Right ventricle myocardium inferior (tissue), 1 donor: Measurements from ENCODE around the gene TGFB2. TPM values are rescaled to one million over a fixed set of nuclear protein-coding genes. Genes with fewer than 3 reads are reported as not detected.

Experiments used
- ATAC-seq: fragments of 200-7000 bp; cut with Tn5 transposase; one replicate; pipeline ENCODE4 v1.9.1; 2020; ENCODE audit warnings: mild to moderate bottlenecking, moderate library complexity
- DNase-seq: peaks from one replicate; pipeline ENCODE4 v3.0.0; 2021; ENCODE audit errors: missing footprints
- intact Hi-C: fragments of 100-400 bp; cut with DNase I; formaldehyde crosslinking; loops from one replicate; pipeline ENCODE4 v1.11.0; 2022
- total RNA-seq: library from RNA; stranded (reverse); fragmentation: NEBNext Ultra II Directional; extraction: Animal tissue kit (Norgen Biotek cat#: 25700); gene quantifications from one replicate; pipeline ENCODE4 v1.2.1, GENCODE V29; 2021
- donor health status: DM: no; HTN: yes; CAD: no; lungs with severe emphysema.

TGFB2 gene
- total RNA-seq, 1 donor from 2014 or later: 1.6 TPM

DNA sequence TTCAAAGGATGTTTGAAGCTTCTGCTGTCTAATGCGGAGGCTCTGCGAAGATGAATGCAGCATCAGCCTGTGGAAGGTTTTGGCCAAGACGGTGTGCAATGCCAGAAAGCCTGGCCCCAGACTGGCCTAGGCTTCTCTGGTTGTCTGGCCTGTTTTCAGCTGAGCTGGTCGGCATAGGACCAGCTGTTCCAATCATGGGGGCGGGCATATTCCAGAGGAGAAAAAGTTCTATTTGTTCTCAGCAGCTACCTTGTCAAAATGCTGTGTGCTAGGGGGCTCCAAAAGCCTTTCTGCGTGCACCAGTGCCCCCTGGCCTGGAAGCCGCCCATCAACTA lies 57.6 kb downstream of the TGFB2 start:
- DNase-seq (no peak), ATAC-seq (no peak)
- intact Hi-C loops: no loop called here

- intact Hi-C loops: no loop called here
- ATAC-seq: no peak
- DNase-seq: no peak
Observed at GRCh38 chr1:218403300-218403699, 58.2 kb downstream of the TGFB2 start.

GRCh38 chr1:218407630-218408029 lies 62.5 kb downstream of the TGFB2 start:
- intact Hi-C loops: no loop called here
- ATAC-seq (peak; percentile 62), DNase-seq (no peak)

DNA sequence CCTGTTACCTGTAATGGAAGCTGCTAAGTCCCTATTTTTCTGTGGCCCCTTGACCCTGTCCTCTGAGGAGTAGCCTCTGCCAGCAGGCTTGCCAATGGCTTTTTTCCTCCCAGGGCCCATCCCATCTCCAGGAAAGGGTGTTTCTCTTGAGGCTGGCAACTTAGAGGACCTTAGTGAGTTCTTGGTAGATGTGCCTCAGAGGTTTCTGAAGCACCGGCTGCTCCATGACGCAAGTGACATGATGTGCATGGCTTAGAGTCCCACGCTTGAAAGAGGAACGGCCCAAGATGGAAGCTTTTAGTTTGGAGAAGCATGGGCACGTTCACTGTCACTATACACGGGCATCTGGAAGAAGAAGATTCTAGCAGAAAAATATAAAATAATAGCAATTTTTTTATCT lies 63.0 kb downstream of the TGFB2 start:
- no peak for DNase-seq
- intact Hi-C loops: no loop called here
- ATAC-seq: no peak

- ATAC-seq: no peak
Observed at GRCh38 chr1:218408942-218409341, 63.8 kb downstream of the TGFB2 start.

GRCh38 chr1:218409946-218410510 lies 64.9 kb downstream of the TGFB2 start:
- intact Hi-C loops: no loop called here
- no peak for DNase-seq
- ATAC-seq: no peak

More at GRCh38 chr1:218408942-218409341, 63.8 kb downstream of the TGFB2 start:
- no peak for DNase-seq
- intact Hi-C loops: no loop called here

DNA sequence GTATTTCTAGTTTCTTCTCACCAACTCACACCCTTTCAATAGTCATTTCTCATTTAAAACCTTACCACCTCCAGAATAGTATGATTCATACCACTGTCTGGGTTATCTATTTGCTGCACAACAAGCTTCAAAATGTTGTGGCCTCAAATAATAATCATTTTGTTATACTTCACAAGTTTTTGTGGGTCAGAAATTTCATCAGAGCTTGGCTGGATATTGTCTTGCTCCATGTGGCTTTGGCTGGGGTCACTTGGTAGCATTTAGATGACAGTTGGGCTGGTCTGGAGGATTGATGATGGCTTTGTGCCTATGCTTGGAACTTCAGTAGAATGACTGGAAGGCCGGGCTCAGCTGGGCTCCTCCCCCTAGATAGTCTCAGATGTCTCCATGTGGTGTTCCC lies 66.0 kb downstream of the TGFB2 start:
- no peak for ATAC-seq
- intact Hi-C loops: no loop called here
- DNase-seq: no peak

DNA sequence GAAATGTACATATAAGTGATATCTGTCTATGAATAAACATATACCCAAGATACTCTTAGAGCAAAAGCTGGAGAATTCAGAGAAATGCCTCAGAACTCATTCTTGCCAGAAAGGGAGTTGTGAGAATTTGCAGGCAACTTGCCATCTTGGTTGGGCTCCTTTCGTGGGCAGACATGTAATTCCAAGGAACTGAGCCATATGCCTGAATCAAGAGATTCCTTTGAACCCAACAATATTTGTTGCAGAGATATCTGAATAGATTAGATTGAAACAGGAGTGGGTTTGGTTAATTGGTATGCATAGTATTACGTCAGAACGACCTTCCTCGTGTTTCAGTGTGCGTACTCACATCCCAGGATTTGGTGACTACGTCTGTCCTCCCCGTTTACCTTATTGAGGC lies 67.0 kb downstream of the TGFB2 start:
- DNase-seq: no peak
- intact Hi-C loops: no loop called here
- no peak for ATAC-seq

DNA sequence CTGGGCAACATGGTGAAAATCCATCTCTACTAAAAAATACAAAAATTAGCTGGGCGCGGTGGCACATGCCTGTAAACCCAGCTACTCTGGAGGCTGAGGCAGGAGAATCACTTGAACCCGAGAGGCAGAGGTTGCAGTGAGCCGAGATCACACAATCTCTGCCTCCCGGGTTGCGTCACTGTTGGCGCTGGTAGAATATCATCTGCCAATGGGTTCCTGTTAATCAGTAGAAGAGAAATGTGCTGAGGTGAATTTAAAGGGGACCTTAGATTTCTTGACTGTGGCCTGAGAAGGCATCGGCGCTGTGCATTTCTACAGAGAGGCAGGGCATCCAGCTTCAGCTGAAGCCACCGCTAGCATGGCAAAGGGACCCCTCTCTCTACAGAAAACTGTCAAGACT lies 68.0 kb downstream of the TGFB2 start:
- no peak for ATAC-seq
- DNase-seq: no peak
- intact Hi-C loops: no loop called here

GRCh38 chr1:218414060-218414728 lies 69.1 kb downstream of the TGFB2 start:
- no peak for DNase-seq
- intact Hi-C loops: no loop called here
- no peak for ATAC-seq

- intact Hi-C loops: no loop called here
- ATAC-seq (no peak), DNase-seq (no peak)
Observed at GRCh38 chr1:218415726-218416125, 70.6 kb downstream of the TGFB2 start.

DNA sequence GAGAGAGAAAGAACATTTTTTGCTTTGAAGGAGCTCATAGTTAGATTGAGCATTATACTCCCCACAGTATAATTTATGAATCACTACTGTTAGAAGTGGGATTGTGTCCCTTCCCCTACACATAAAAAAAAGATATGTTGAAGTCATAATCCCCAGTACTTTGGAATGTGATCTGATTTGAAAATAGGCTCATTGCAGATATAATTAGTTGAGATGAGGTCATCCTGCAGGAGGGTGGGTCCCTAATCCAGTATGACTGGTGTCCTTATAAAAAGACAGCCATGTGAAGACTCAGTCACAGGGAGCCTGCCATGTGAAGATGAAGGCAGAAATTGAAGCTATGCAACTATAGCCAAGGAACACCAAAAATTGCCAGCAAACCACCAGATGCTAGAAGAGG lies 76.4 kb downstream of the TGFB2 start:
- intact Hi-C loops: no loop called here
- DNase-seq: no peak
- ATAC-seq: no peak

- no peak for ATAC-seq
- no peak for DNase-seq
- intact Hi-C loops: no loop called here
Observed at GRCh38 chr1:218424502-218424901, 79.4 kb downstream of the TGFB2 start.

- ATAC-seq: peak; percentile 89
- no peak for DNase-seq
- intact Hi-C loops: no loop called here
Observed at GRCh38 chr1:218425647-218426342, 80.7 kb downstream of the TGFB2 start.

DNA sequence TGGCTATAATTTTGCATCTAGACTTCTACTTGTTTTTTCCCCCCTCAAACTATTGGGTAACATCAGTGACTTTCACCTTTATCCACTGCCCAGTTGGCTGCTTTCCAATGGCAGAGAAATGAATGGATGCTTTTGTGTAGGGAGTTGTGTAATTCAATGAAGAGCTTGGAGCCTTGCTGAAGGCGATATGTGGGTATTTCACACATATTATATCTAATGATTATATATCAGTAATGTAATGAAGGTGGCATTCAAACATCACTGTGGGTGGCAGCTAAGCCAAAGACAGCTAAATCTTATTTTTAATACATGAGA lies 81.2 kb downstream of the TGFB2 start:
- ATAC-seq: peak; percentile 81
- no peak for DNase-seq
- intact Hi-C loops: no loop called here

DNA sequence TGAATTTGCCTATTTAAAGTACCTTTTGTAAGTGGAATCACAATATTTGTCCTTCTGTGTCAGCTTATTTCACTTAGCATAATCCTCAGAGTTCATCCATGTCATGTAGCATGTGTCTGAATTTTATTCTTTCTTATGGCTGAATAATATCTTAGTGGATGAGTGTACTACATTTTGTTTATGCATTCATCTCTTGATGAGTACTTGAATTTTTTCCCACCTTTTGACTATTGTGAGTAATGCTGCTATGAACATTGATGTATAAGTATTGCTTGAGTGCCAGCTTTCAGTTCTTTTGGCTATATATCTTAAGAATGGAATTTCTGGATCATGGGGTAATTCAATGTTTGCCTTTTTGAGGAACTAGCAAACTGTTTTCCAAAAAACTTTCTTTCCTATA lies 84.2 kb downstream of the TGFB2 start:
- DNase-seq: no peak
- intact Hi-C loops: no loop called here
- no peak for ATAC-seq

- ATAC-seq (no peak), DNase-seq (no peak)
- intact Hi-C loops: no loop called here
Observed at GRCh38 chr1:218430346-218430745, 85.2 kb downstream of the TGFB2 start.

- intact Hi-C loops: no loop called here
- ATAC-seq (peak; percentile 71), DNase-seq (no peak)
Observed at GRCh38 chr1:218430822-218431221, 85.7 kb downstream of the TGFB2 start.

- DNase-seq: no peak
- no peak for ATAC-seq
- intact Hi-C loops: no loop called here
Observed at GRCh38 chr1:218431476-218431875, 86.3 kb downstream of the TGFB2 start.

DNA sequence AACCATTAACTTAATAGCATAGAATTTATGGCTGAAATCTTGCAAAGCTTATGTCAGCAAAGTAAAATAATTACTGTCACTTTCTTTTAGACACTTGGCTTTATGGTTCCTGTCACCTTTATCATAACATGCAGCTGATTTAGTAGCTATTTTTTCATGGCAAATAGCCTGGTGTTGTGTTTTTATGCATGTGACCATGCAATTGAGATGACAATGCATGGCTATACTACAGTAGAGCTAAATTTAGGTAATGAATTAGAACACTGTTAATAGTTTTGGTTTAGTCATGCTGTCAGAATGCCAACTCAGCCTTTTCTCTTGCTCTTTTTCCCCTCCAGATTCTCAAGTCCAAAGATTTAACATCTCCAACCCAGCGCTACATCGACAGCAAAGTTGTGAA lies 88.6 kb downstream of the TGFB2 start:
- DNase-seq: no peak
- intact Hi-C loops: no loop called here
- ATAC-seq: no peak

DNA sequence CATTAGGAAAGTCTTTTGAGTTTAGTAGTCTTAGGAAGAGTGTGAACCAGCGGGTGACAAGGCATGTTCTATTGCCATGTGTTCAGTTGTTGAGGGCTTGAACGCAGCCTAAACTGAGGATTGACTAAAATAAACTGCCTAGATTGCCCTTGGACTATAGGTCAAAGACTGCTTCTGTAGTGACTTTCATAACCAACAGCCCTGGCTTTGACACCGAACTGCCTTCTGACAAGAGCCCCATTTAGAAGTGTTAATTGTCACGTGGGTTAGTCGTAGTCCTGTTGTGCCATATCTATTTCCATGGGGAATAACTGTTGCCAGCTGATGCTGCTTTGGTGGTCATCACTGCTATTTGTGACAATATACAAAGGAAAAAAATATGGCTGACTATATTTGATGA lies 90.4 kb downstream of the TGFB2 start:
- DNase-seq (no peak), ATAC-seq (no peak)
- intact Hi-C loops: no loop called here
